H1 (cell line): ENCODE data around the gene KRT8. TPM values are rescaled to one million over a fixed set of nuclear protein-coding genes. Genes with fewer than 3 reads are reported as not detected.

Source experiments
- CTCF ChIA-PET: fragments of 300-600 bp; sonication (Branson Sonifier 250); formaldehyde crosslinking; loops from one replicate; lab custom pipeline; 2021; ENCODE audit not compliant: partially characterized antibody; lab: Charles Lee
- POLR2A ChIA-PET: fragments of 300-600 bp; sonication (Branson Sonifier 250); formaldehyde crosslinking; loops from one replicate; lab custom pipeline; 2021; ENCODE audit warnings: inconsistent platforms; ENCODE audit not compliant: partially characterized antibody; lab: Charles Lee
- DNase-seq, 2 experiments: peaks; one replicate each; pipeline versions ENCODE4 v3.0.0 to v3.0.0-alpha.2; 2010 to 2022; ENCODE audit warnings: low spot score in 2 of 2, low read depth in 1 of 2, mixed read lengths in 1 of 2
- FAIRE-seq: peaks from 2 replicates; lab custom pipeline; 2011; peaks lifted over from hg19 to GRCh38; lab: Jason Lieb, UNC
- H2AFZ ChIP-seq: 2 replicates; pipeline ENCODE4 v1.8.1; 2012; ENCODE audit warnings: low read length, inconsistent platforms
- H2AK5ac ChIP-seq: 2 replicates; pipeline ENCODE4 v1.6.1; 2013; ENCODE audit warnings: low read depth, low read length
- H2BK120ac ChIP-seq: replicated peaks from 2 replicates; pipeline ENCODE3; 2013; ENCODE audit warnings: low read depth, low read length, inconsistent platforms
- H2BK12ac ChIP-seq: 2 replicates; pipeline ENCODE4 v1.6.1; 2013; ENCODE audit warnings: low read depth, low read length
- H2BK15ac ChIP-seq: 2 replicates; pipeline ENCODE4 v1.6.1; 2013; ENCODE audit warnings: low read length
- H2BK20ac ChIP-seq: 2 replicates; pipeline ENCODE4 v1.6.1; 2013; ENCODE audit warnings: low read length
- H2BK5ac ChIP-seq: 2 replicates; pipeline ENCODE4 v1.6.1; 2013; ENCODE audit warnings: low read depth, low read length
- H3K14ac ChIP-seq: 2 replicates; pipeline ENCODE4 v1.6.1; 2013; ENCODE audit warnings: inconsistent platforms; ENCODE audit not compliant: insufficient read length
- H3K18ac ChIP-seq: 2 replicates; pipeline ENCODE4 v1.6.1; 2013; ENCODE audit warnings: low read length; ENCODE audit errors: extremely low read depth
- H3K23ac ChIP-seq: 2 replicates; pipeline ENCODE4 v1.6.1; 2013; ENCODE audit warnings: inconsistent platforms; ENCODE audit not compliant: insufficient read length
- H3K23me2 ChIP-seq: 2 replicates; pipeline ENCODE4 v1.6.1; 2013; ENCODE audit warnings: low read depth, low read length
- H3K27ac ChIP-seq: 2 replicates; pipeline ENCODE4 v1.6.1; 2011; ENCODE audit warnings: low read depth, low read length, inconsistent platforms
- H3K27me3 ChIP-seq, 4 experiments: replicated peaks in 1 of 4; 1 replicate in 1 of 4; 2 replicates in 3 of 4; pipeline versions ENCODE4 v1.6.1 to v1.8.1; 2011 to 2013; ENCODE audit warnings: low read length in 3 of 4, mild to moderate bottlenecking in 3 of 4, inconsistent platforms in 2 of 4, mixed read lengths in 2 of 4, moderate library complexity in 1 of 4; ENCODE audit not compliant: control insufficient read depth in 3 of 4, insufficient read depth in 3 of 4; ENCODE audit errors: extremely low read depth in 1 of 4
- H3K36me3 ChIP-seq, 4 experiments: 2 replicates each; pipeline versions ENCODE4 v1.6.1 to v1.8.1; 2011 to 2013; ENCODE audit warnings: mild to moderate bottlenecking in 4 of 4, low read length in 3 of 4, moderate library complexity in 2 of 4, control low read depth in 1 of 4, inconsistent platforms in 1 of 4; ENCODE audit not compliant: insufficient read depth in 4 of 4, control insufficient read depth in 2 of 4
- H3K4ac ChIP-seq: replicated peaks from 2 replicates; pipeline ENCODE3; 2013; ENCODE audit warnings: low read length, low read depth, mixed read lengths, inconsistent platforms; ENCODE audit not compliant: insufficient read length
- H3K4me1 ChIP-seq, 4 experiments: replicated peaks in 1 of 4; 1 replicate in 1 of 4; 2 replicates in 3 of 4; pipeline versions ENCODE4 v1.6.1 to v1.8.1; 2011 to 2013; ENCODE audit warnings: low read length in 3 of 4, inconsistent platforms in 2 of 4, mixed read lengths in 1 of 4; ENCODE audit not compliant: insufficient read depth in 4 of 4, control insufficient read depth in 3 of 4
- H3K4me2 ChIP-seq, 2 experiments: 2 replicates each; pipeline versions ENCODE4 v1.6.1 to v1.8.1; 2011 to 2013; ENCODE audit warnings: low read depth in 2 of 2, low read length in 2 of 2, control low read depth in 1 of 2, inconsistent platforms in 1 of 2, mild to moderate bottlenecking in 1 of 2; ENCODE audit not compliant: insufficient read depth in 1 of 2
- H3K4me3 ChIP-seq, 4 experiments: fragments of 200-600, 300-600 bp in 1 of 4; sonication (generic), shearing (Covaris generic), sonication (Bioruptor Twin) in 1 of 4; 2 replicates each; pipeline versions ENCODE4 v1.5.1 to v1.8.1; 2011 to 2016; ENCODE audit warnings: low read length in 4 of 4, low read depth in 3 of 4, control low read depth in 2 of 4, inconsistent platforms in 2 of 4, mild to moderate bottlenecking in 2 of 4, mixed read lengths in 1 of 4, moderate library complexity in 1 of 4; ENCODE audit not compliant: insufficient read depth in 2 of 4; ENCODE audit errors: extremely low read depth in 1 of 4
- H3K56ac ChIP-seq: replicated peaks from 2 replicates; pipeline ENCODE3; 2013; ENCODE audit warnings: low read depth, mild to moderate bottlenecking, mixed read lengths, low read length, inconsistent platforms; ENCODE audit not compliant: insufficient read length
- H3K79me1 ChIP-seq: 2 replicates; pipeline ENCODE4 v1.6.1; 2013; ENCODE audit warnings: low read depth, low read length, control low read depth
- H3K79me2 ChIP-seq, 2 experiments: 2 replicates each; pipeline versions ENCODE4 v1.6.1 to v1.8.1; 2012 to 2013; ENCODE audit warnings: low read length in 2 of 2, mild to moderate bottlenecking in 2 of 2, inconsistent platforms in 1 of 2; ENCODE audit not compliant: insufficient read depth in 2 of 2, control insufficient read depth in 1 of 2
- H3K9ac ChIP-seq, 4 experiments: replicated peaks in 1 of 4; 1 replicate in 1 of 4; 2 replicates in 3 of 4; pipeline versions ENCODE4 v1.6.1 to v1.8.1; 2011 to 2013; ENCODE audit warnings: low read depth in 3 of 4, low read length in 3 of 4, control low read depth in 2 of 4, mild to moderate bottlenecking in 2 of 4, moderate library complexity in 2 of 4, inconsistent platforms in 1 of 4; ENCODE audit errors: extremely low read depth in 1 of 4
- H3K9me3 ChIP-seq, 2 experiments: 2 replicates each; pipeline versions ENCODE4 v1.6.1 to v1.8.1; 2012 to 2013; ENCODE audit warnings: mild to moderate bottlenecking in 2 of 2, moderate library complexity in 2 of 2, control low read depth in 1 of 2, inconsistent platforms in 1 of 2, low read depth in 1 of 2, low read length in 1 of 2, mixed read lengths in 1 of 2; ENCODE audit not compliant: insufficient read depth in 2 of 2
- H4K20me1 ChIP-seq, 2 experiments: replicated peaks in 1 of 2; 2 replicates each; pipeline versions ENCODE3 to v1.8.1; 2011 to 2013; ENCODE audit warnings: inconsistent platforms in 2 of 2, low read length in 2 of 2, mild to moderate bottlenecking in 1 of 2; ENCODE audit not compliant: insufficient read depth in 2 of 2, control insufficient read depth in 1 of 2
- H4K5ac ChIP-seq: 2 replicates; pipeline ENCODE4 v1.6.1; 2013; ENCODE audit warnings: low read length, low read depth, mixed read lengths, inconsistent platforms; ENCODE audit not compliant: insufficient read length
- H4K8ac ChIP-seq: 2 replicates; pipeline ENCODE4 v1.8.0; 2013; ENCODE audit warnings: mild to moderate bottlenecking, moderate library complexity, low read length, inconsistent platforms; ENCODE audit not compliant: insufficient read depth; ENCODE audit errors: extremely low read depth
- H4K91ac ChIP-seq: replicated peaks from 2 replicates; pipeline ENCODE3; 2013; ENCODE audit warnings: low read length, mixed read lengths, inconsistent platforms; ENCODE audit not compliant: insufficient read length
- SP1 ChIP-seq: IDR thresholded peaks from 2 replicates; pipeline ENCODE4 v1.6.1; 2011; ENCODE audit warnings: low read depth, low read length
- WGBS, 2 experiments: shearing (Covaris generic) in 1 of 2; methylation state at CpG; one replicate each; pipeline versions ENCODE4 v1.1.6 to v1.1.7; 2013 to 2015; ENCODE audit warnings: low lambda C conversion rate in 2 of 2, mixed read lengths in 2 of 2, inconsistent platforms in 1 of 2, low coverage in 1 of 2, missing lambda C conversion rate in 1 of 2; ENCODE audit not compliant: insufficient replicate concordance in 2 of 2, insufficient coverage in 1 of 2, insufficient read length in 1 of 2; ENCODE audit errors: extremely low coverage in 1 of 2, missing lambda C conversion rate in 1 of 2; 5-methylcytosine and 5-hydroxymethylcytosine counted together
- polyA plus RNA-seq, 7 experiments: library from polyadenylated mRNA; depleted of rRNA in 3 of 7; stranded (reverse) in 5 of 7; unstranded in 2 of 7; fragments of >200 nt in 5 of 7; fragments of 200-250 nt in 2 of 7; gene quantifications; 1 replicate in 5 of 7; 2 replicates in 1 of 7; 4 replicates in 1 of 7; pipeline versions ENCODE4 v1.2.1 to v1.2.3, GENCODE V29; 2011 to 2013; ENCODE audit warnings: missing spikeins in 2 of 7, mixed read lengths in 2 of 7
- total RNA-seq: library from RNA; stranded (reverse); fragmentation: NEBNext Ultra II Directional; extraction: Animal tissue kit (Norgen Biotek cat#: 25700); gene quantifications from 2 replicates; pipeline ENCODE4 v1.2.1, GENCODE V29; 2021

The KRT8 gene
- total and polyA plus RNA-seq, 2 of the 8 experiments (the other 6 are each of a cell fraction or from before 2014, with no cell fraction given), result 280 to 290 TPM

GRCh38 chr12:52945389-52946232, 40.7 kb upstream of the KRT8 start:
- CTCF ChIA-PET, result interaction anchor here (0.6 to 16.1 kb wide), 14 partner anchors 9 to 102 kb away, joined by 3 to 314 read pairs (median 6); partner anchors contain the start of gene KRT8
- Histone ChIP-seq H4K20me1 (peaks cover 2 to 10% of the 10 kb centered on the region in 2 experiments), H2AK5ac (peak overlapping the region; percentile 96), H3K36me3 (peaks cover 2 to 6% (median 5%) of the 10 kb centered on the region in 4 experiments; a peak in 5 of 8 replicates), H3K23me2 (peaks cover 12% of the 10 kb centered on the region), H2BK12ac (peak overlapping the region; percentile 99), H3K9ac (peak overlapping the region in 1 of 4 experiments; percentile 13; a peak in 1 of 7 replicates), H2BK20ac (peak overlapping the region; percentile 96), H3K27ac (peak overlapping the region; percentile 56), H2BK120ac (peak overlapping the region; percentile 91), H3K23ac (no peak overlapping the region), H3K9me3 (no peaks in the 10 kb centered on the region), H4K91ac (peak overlapping the region; percentile 86), H3K79me2 (peaks cover 7 to 17% of the 10 kb centered on the region in 2 experiments), H4K8ac (0 out of 2 replicates have a peak overlapping the region, but pooled peaks have one; percentile 60), H3K4me3 (peak overlapping the region in 2 of 4 experiments; percentile 14 to 21; a peak in 2 of 8 replicates), H3K4me1 (peaks cover 18 to 36% (median 31%) of the 10 kb centered on the region in 4 experiments), H3K18ac (peak overlapping the region; percentile 99), H4K5ac (peak overlapping the region; percentile 38), H3K4ac (peak overlapping the region; percentile 33), H2BK15ac (peak overlapping the region; percentile 93), H3K27me3 (no peaks in the 10 kb centered on the region), H3K79me1 (peaks cover 8% of the 10 kb centered on the region; the same call in 1 of the 2 replicates), H3K4me2 (peak overlapping the region; percentile 46 to 90), H3K14ac (no peak overlapping the region), H3K56ac (peak overlapping the region; percentile 21), H2AFZ (no peak overlapping the region), H2BK5ac (peak overlapping the region; percentile 99)
- 24% methylated on average over 13 of the region's 13 CpGs; no CpG with 5 or more reads in 1 of the 2 experiments for WGBS, 2 experiments
- FAIRE-seq, result no peak
- peak; percentile 53 to 74 for DNase-seq
- POLR2A ChIA-PET, result interaction anchor here (0.6 to 9.8 kb wide), 16 partner anchors 8 to 322 kb away, joined by 3 to 297 read pairs (median 14); partner anchors contain the start of genes EIF4B, ESPL1 and KRT8
- TF ChIP-seq SP1, result 0 out of 2 replicates have a peak, but pooled peaks have one; percentile 48
